HCT116 (cell line): ENCODE results near the gene INPP5D. TPM values are rescaled to one million over a fixed set of nuclear protein-coding genes. Genes with fewer than 3 reads are reported as not detected.

ENCODE experiments used
- ATAC-seq: fragments of 200-7000 bp; cut with Tn5 transposase; 2 replicates; pipeline ENCODE4 v1.9.1; 2020; ENCODE audit warnings: mild to moderate bottlenecking, moderate library complexity
- BruUV-seq: library from RNA; stranded (reverse); fragments of 400-500 nt; replicated peaks from 2 replicates; lab custom pipeline; 2021; lab: Mats Ljungman, UMichigan
- CTCF ChIA-PET: fragments of 300-600 bp; sonication (Branson Sonifier 250); formaldehyde crosslinking; loops from one replicate; lab custom pipeline; 2021; ENCODE audit warnings: antibody characterized with exemption; lab: Charles Lee
- POLR2A ChIA-PET: fragments of 300-600, 350-600 bp; sonication (Branson Sonifier 250); formaldehyde crosslinking; loops from one replicate; lab custom pipeline; 2021; ENCODE audit warnings: antibody characterized with exemption; lab: Charles Lee
- RAD21 ChIA-PET, 2 experiments: fragments of 300-600 bp; sonication (Branson Sonifier 250); formaldehyde crosslinking; loops; one replicate each; lab custom pipeline; 2023; ENCODE audit warnings: low total read pairs in 2 of 2; ENCODE audit not compliant: uncharacterized antibody in 2 of 2, unreplicated experiment in 2 of 2, low non-redundant PET in 1 of 2; lab: Charles Lee
- DNase-seq: peaks from one replicate; pipeline ENCODE4 v3.0.0-alpha.2; 2010; ENCODE audit warnings: low read depth, low spot score
- H2AFZ ChIP-seq: fragments of 200-600 bp; shearing (Covaris generic), sonication (generic); 2 replicates; pipeline ENCODE4 v1.6.1; 2017; ENCODE audit warnings: low read depth, mixed run types, mixed read lengths, antibody characterized with exemption, low read length; ENCODE audit not compliant: poor library complexity, severe bottlenecking
- H3K27ac ChIP-seq: 2 replicates; pipeline ENCODE4 v1.5.1; 2012; ENCODE audit warnings: low read depth, low read length
- H3K27me3 ChIP-seq: fragments of 200-600 bp; sonication (generic); 2 replicates; pipeline ENCODE4 v1.6.1; 2016; ENCODE audit warnings: mixed run types, low read length, mixed read lengths; ENCODE audit not compliant: insufficient read depth
- H3K36me3 ChIP-seq, 2 experiments: fragments of 200-500 bp in 1 of 2; fragments of 200-600 bp in 1 of 2; sonication (Bioruptor generic) in 1 of 2; sonication (generic) in 1 of 2; 2 replicates each; pipeline versions ENCODE4 v1.5.1 to v1.6.1; 2014 to 2016; ENCODE audit warnings: low read length in 2 of 2, inconsistent platforms in 1 of 2, mixed read lengths in 1 of 2, mixed run types in 1 of 2; ENCODE audit not compliant: insufficient read depth in 2 of 2, control insufficient read depth in 1 of 2
- H3K4me1 ChIP-seq, 2 experiments: fragments of 200-600 bp in 1 of 2; sonication (generic) in 1 of 2; 2 replicates each; pipeline versions ENCODE4 v1.5.1 to v1.6.1; 2012 to 2017; ENCODE audit warnings: low read length in 2 of 2, inconsistent platforms in 1 of 2, mild to moderate bottlenecking in 1 of 2, mixed read lengths in 1 of 2, mixed run types in 1 of 2, moderate library complexity in 1 of 2; ENCODE audit not compliant: insufficient read depth in 2 of 2, control insufficient read depth in 1 of 2
- H3K4me2 ChIP-seq: fragments of 200-600 bp; sonication (generic); 2 replicates; pipeline ENCODE4 v1.6.1; 2017; ENCODE audit warnings: mixed run types, low read length, mixed read lengths
- H3K4me3 ChIP-seq, 2 experiments: fragments of 200-600 bp in 1 of 2; sonication (generic) in 1 of 2; replicated peaks in 1 of 2; 2 replicates each; pipeline ENCODE4 v1.5.1; 2011 to 2016; ENCODE audit warnings: low read length in 2 of 2, control low read depth in 1 of 2, low read depth in 1 of 2, mild to moderate bottlenecking in 1 of 2, mixed read lengths in 1 of 2, mixed run types in 1 of 2
- H3K79me2 ChIP-seq: fragments of 200-600 bp; sonication (generic); 2 replicates; pipeline ENCODE4 v1.6.1; 2017; ENCODE audit warnings: mild to moderate bottlenecking, mixed run types, low read length, moderate library complexity, mixed read lengths; ENCODE audit not compliant: insufficient read depth
- H3K9ac ChIP-seq: fragments of 200-600 bp; sonication (generic); 2 replicates; pipeline ENCODE4 v1.6.1; 2016; ENCODE audit warnings: low read length, mixed read lengths
- H3K9me2 ChIP-seq: fragments of 200-600 bp; sonication (generic), shearing (Covaris generic); 2 replicates; pipeline ENCODE4 v1.6.1; 2017; ENCODE audit warnings: mixed run types, mild to moderate bottlenecking, moderate library complexity; ENCODE audit not compliant: insufficient read depth
- H3K9me3 ChIP-seq, 2 experiments: fragments of 200-500 bp in 1 of 2; fragments of 200-600 bp in 1 of 2; sonication (Bioruptor generic) in 1 of 2; sonication (generic) in 1 of 2; 2 replicates each; pipeline ENCODE4 v1.6.1; 2014 to 2017; ENCODE audit warnings: low read length in 2 of 2, mixed read lengths in 2 of 2, inconsistent platforms in 1 of 2, low read depth in 1 of 2, mild to moderate bottlenecking in 1 of 2, mixed run types in 1 of 2, moderate library complexity in 1 of 2; ENCODE audit not compliant: control insufficient read depth in 1 of 2, insufficient read depth in 1 of 2
- H4K20me1 ChIP-seq: fragments of 200-600 bp; sonication (generic), shearing (Covaris generic); 2 replicates; pipeline ENCODE4 v1.6.1; 2017; ENCODE audit warnings: mixed run types, mild to moderate bottlenecking, moderate library complexity; ENCODE audit not compliant: insufficient read depth
- ELF1 ChIP-seq: IDR thresholded peaks from 2 replicates; pipeline ENCODE4 v1.6.1; 2012; ENCODE audit warnings: low read depth, borderline replicate concordance
- JUND ChIP-seq: IDR thresholded peaks from 2 replicates; pipeline ENCODE4 v1.6.1; 2012
- POLR2A ChIP-seq: IDR thresholded peaks from 2 replicates; pipeline ENCODE4 v1.7.0; 2011; ENCODE audit warnings: borderline replicate concordance; ENCODE audit not compliant: insufficient read depth, insufficient read length; ENCODE audit errors: extremely low read depth
- SIN3A ChIP-seq: IDR thresholded peaks from 2 replicates; pipeline ENCODE4 v1.6.1; 2012; ENCODE audit warnings: low read depth
- TCF7L2 ChIP-seq: IDR thresholded peaks from 2 replicates; pipeline ENCODE4 v1.7.0; 2011; ENCODE audit warnings: borderline replicate concordance, inconsistent platforms; ENCODE audit not compliant: insufficient read depth, insufficient read length; ENCODE audit errors: extremely low read depth
- ZNF274 ChIP-seq: fragments of 200-500 bp; sonication (Bioruptor generic); IDR thresholded peaks from 2 replicates; pipeline ENCODE4 v1.6.1; 2014; ENCODE audit warnings: mild to moderate bottlenecking, low read depth, low read length, inconsistent platforms
- intact Hi-C: fragments of 100-400 bp; cut with micrococcal nuclease; formaldehyde crosslinking; loops from 2 replicates; pipeline ENCODE4 v1.10.0; 2022
- total RNA-seq: library from RNA; stranded (reverse); gene quantifications from one replicate; pipeline ENCODE4 v1.2.1, GENCODE V29; 2021; ENCODE audit not compliant: unreplicated experiment

Gene INPP5D
- total RNA-seq, 1 experiment from 2014 or later, result 1.8 TPM

- POLR2A ChIA-PET, result no interaction called here
- no peak overlapping the region for H3K4me2 ChIP-seq
- TF ChIP-seq POLR2A, result no peak
- no peak for TF ChIP-seq ZNF274
- no peak for TF ChIP-seq ELF1
- TF ChIP-seq SIN3A, result no peak
- no peak for TF ChIP-seq TCF7L2
- no peaks in the 10 kb centered on the region for H3K36me3 ChIP-seq
- no peaks in the 10 kb centered on the region for H4K20me1 ChIP-seq
- H3K27ac ChIP-seq, result no peak overlapping the region
- RAD21 ChIA-PET, result no interaction called here
- no TSS peak for BruUV-seq
- no peaks in the 10 kb centered on the region for H3K9me3 ChIP-seq
- H3K79me2 ChIP-seq, result no peaks in the 10 kb centered on the region
- CTCF ChIA-PET, result interaction anchor here (0.7 to 1.4 kb wide), 2 partner anchors 17 to 190 kb away, joined by 3 to 4 read pairs; no protein-coding TSS in a partner anchor
- H3K4me1 ChIP-seq, result no peaks in the 10 kb centered on the region
- no peak for ATAC-seq
- DNase-seq, result no peak
- no peaks in the 10 kb centered on the region for H3K27me3 ChIP-seq
- no peaks in the 10 kb centered on the region for H3K9me2 ChIP-seq
- no peak overlapping the region for H3K9ac ChIP-seq
- intact Hi-C loops, result no loop called here
- H3K4me3 ChIP-seq, result no peak overlapping the region
- H2AFZ ChIP-seq, result no peak overlapping the region
Observed at GRCh38 chr2:233060501-233060979, 398 bp downstream of the INPP5D start.

- intact Hi-C loops, result no loop called here
- H3K36me3 ChIP-seq, result no peaks in the 10 kb centered on the region
- no peaks in the 10 kb centered on the region for H3K9me2 ChIP-seq
- no peaks in the 10 kb centered on the region for H3K79me2 ChIP-seq
- H3K9me3 ChIP-seq, result no peaks in the 10 kb centered on the region
- no TSS peak for BruUV-seq
- RAD21 ChIA-PET, result no interaction called here
- H3K27ac ChIP-seq, result no peak overlapping the region
- no peak overlapping the region for H3K4me3 ChIP-seq
- POLR2A ChIA-PET, result no interaction called here
- H3K4me2 ChIP-seq, result no peak overlapping the region
- no peaks in the 10 kb centered on the region for H3K4me1 ChIP-seq
- TF ChIP-seq JUND (no peak), ZNF274 (no peak)
- CTCF ChIA-PET, result interaction anchor here (0.7 to 1.4 kb wide), 2 partner anchors 16 to 189 kb away, joined by 3 to 4 read pairs; no protein-coding TSS in a partner anchor
- H3K9ac ChIP-seq, result no peak overlapping the region
- H3K27me3 ChIP-seq, result no peaks in the 10 kb centered on the region
- no peaks in the 10 kb centered on the region for H4K20me1 ChIP-seq
- DNase-seq, result no peak
- H2AFZ ChIP-seq, result no peak overlapping the region
- ATAC-seq, result no peak
Observed at GRCh38 chr2:233060980-233061590, 943 bp downstream of the INPP5D start.
